Activated naive CD4-positive, alpha-beta T cell treated with anti-CD3 and anti-CD28 coated beads, Interleukin-2, amount 50 U/mL, for 16 hours (primary cell): ENCODE measurements around the gene FNDC3A.

ENCODE experiments used
- DNase-seq: peaks from one replicate; pipeline ENCODE4 v3.0.0-alpha.2; 2020

The FNDC3A gene

GRCh38 chr13:49225223-49226042 lies 249.7 kb downstream of the FNDC3A start:
- DNase-seq = no peak

- no peak for DNase-seq
Measured at GRCh38 chr13:49226613-49227012, 250.9 kb downstream of the FNDC3A start.

GRCh38 chr13:49234741-49235140 lies 259.0 kb downstream of the FNDC3A start:
- DNase-seq = no peak

GRCh38 chr13:49235856-49236431 lies 260.2 kb downstream of the FNDC3A start:
- no peak for DNase-seq

- DNase-seq = no peak
Measured at GRCh38 chr13:49238621-49239020, 262.9 kb downstream of the FNDC3A start.

GRCh38 chr13:49240017-49240416 lies 264.3 kb downstream of the FNDC3A start:
- DNase-seq = no peak

GRCh38 chr13:49241296-49241695 lies 265.6 kb downstream of the FNDC3A start:
- DNase-seq = no peak

- DNase-seq = no peak
Measured at GRCh38 chr13:49245101-49245500, 269.4 kb downstream of the FNDC3A start.

GRCh38 chr13:49246850-49247642 lies 271.3 kb downstream of the FNDC3A start:
- no peak for DNase-seq

- DNase-seq = peak; percentile 82
Measured at GRCh38 chr13:49247643-49248621, 272.2 kb downstream of the FNDC3A start, which contains the start of gene CDADC1. Gene CDADC1, plus strand, starts transcription at chr13:49247925. Its CDS starts 113 bp downstream, at chr13:49248038.

GRCh38 chr13:49248622-49249002 lies 272.9 kb downstream of the FNDC3A start:
- no peak for DNase-seq

- no peak for DNase-seq
Measured at GRCh38 chr13:49251326-49251725, 275.6 kb downstream of the FNDC3A start.

GRCh38 chr13:49253310-49253709 lies 277.6 kb downstream of the FNDC3A start:
- no peak for DNase-seq

GRCh38 chr13:49254007-49254406 lies 278.3 kb downstream of the FNDC3A start:
- no peak for DNase-seq

- no peak for DNase-seq
Measured at GRCh38 chr13:49256841-49257240, 281.1 kb downstream of the FNDC3A start.

GRCh38 chr13:49258089-49258796 lies 282.5 kb downstream of the FNDC3A start:
- DNase-seq = no peak
